ENCODE measurements around the gene WDR89.

DNA sequence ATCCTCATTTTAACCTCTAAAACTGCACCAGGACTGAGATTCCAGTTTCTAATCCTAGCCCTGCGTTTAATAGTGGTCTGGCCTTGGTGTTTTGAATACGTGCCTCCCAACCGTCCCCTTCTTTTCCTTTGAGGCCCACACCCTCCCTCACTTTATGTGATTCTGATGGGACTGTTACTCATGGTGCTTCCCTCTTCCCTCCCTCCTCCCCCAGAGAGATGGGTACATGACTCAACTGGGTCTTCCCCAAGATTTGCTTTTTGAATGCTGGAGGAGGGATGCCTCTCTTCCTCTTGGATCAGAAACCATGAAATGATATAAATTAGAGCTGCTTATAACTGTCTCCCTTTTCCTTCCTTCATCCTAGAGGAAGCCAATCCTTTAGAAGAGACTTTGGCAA, 90.3 kb downstream of the WDR89 start:
- TF ChIP-seq, protein P1, sequence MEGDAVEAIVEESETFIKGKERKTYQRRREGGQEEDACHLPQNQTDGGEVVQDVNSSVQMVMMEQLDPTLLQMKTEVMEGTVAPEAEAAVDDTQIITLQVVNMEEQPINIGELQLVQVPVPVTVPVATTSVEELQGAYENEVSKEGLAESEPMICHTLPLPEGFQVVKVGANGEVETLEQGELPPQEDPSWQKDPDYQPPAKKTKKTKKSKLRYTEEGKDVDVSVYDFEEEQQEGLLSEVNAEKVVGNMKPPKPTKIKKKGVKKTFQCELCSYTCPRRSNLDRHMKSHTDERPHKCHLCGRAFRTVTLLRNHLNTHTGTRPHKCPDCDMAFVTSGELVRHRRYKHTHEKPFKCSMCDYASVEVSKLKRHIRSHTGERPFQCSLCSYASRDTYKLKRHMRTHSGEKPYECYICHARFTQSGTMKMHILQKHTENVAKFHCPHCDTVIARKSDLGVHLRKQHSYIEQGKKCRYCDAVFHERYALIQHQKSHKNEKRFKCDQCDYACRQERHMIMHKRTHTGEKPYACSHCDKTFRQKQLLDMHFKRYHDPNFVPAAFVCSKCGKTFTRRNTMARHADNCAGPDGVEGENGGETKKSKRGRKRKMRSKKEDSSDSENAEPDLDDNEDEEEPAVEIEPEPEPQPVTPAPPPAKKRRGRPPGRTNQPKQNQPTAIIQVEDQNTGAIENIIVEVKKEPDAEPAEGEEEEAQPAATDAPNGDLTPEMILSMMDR (conservative IDR thresholded peaks at IDR 0.05; ENCODE audit: low read depth in 2 of 2): no peak
- TF ChIP-seq POLR2AphosphoS5 (IDR thresholded peaks at IDR 0.05; ENCODE audit: low read depth) (no peak), EZH2phosphoT487 (IDR thresholded peaks at IDR 0.05; ENCODE audit: unreplicated experiment) (no peak), EZH2 (IDR thresholded peaks at IDR 0.05; ENCODE audit: low read depth, unreplicated experiment) (no peak), CREB1 (CRISPR knock-in tag; IDR thresholded peaks at IDR 0.05; ENCODE audit: low read depth) (no peak), JUNB (IDR thresholded peaks at IDR 0.05; ENCODE audit: unreplicated experiment) (no peak), ZNF114 (CRISPR knock-in tag; IDR thresholded peaks at IDR 0.05) (no peak), ZNF331 (CRISPR knock-in tag; IDR thresholded peaks at IDR 0.05; ENCODE audit: low read depth) (no peak), STAT1 (IDR thresholded peaks at IDR 0.05; ENCODE audit: unreplicated experiment) (no peak)
- TF ChIP-seq, protein P2, sequence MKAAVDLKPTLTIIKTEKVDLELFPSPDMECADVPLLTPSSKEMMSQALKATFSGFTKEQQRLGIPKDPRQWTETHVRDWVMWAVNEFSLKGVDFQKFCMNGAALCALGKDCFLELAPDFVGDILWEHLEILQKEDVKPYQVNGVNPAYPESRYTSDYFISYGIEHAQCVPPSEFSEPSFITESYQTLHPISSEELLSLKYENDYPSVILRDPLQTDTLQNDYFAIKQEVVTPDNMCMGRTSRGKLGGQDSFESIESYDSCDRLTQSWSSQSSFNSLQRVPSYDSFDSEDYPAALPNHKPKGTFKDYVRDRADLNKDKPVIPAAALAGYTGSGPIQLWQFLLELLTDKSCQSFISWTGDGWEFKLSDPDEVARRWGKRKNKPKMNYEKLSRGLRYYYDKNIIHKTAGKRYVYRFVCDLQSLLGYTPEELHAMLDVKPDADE (IDR thresholded peaks at IDR 0.05): no peak
- TF ChIP-seq, protein P3, sequence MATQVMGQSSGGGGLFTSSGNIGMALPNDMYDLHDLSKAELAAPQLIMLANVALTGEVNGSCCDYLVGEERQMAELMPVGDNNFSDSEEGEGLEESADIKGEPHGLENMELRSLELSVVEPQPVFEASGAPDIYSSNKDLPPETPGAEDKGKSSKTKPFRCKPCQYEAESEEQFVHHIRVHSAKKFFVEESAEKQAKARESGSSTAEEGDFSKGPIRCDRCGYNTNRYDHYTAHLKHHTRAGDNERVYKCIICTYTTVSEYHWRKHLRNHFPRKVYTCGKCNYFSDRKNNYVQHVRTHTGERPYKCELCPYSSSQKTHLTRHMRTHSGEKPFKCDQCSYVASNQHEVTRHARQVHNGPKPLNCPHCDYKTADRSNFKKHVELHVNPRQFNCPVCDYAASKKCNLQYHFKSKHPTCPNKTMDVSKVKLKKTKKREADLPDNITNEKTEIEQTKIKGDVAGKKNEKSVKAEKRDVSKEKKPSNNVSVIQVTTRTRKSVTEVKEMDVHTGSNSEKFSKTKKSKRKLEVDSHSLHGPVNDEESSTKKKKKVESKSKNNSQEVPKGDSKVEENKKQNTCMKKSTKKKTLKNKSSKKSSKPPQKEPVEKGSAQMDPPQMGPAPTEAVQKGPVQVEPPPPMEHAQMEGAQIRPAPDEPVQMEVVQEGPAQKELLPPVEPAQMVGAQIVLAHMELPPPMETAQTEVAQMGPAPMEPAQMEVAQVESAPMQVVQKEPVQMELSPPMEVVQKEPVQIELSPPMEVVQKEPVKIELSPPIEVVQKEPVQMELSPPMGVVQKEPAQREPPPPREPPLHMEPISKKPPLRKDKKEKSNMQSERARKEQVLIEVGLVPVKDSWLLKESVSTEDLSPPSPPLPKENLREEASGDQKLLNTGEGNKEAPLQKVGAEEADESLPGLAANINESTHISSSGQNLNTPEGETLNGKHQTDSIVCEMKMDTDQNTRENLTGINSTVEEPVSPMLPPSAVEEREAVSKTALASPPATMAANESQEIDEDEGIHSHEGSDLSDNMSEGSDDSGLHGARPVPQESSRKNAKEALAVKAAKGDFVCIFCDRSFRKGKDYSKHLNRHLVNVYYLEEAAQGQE (IDR thresholded peaks at IDR 0.05; ENCODE audit: unreplicated experiment): no peak
- TF ChIP-seq, protein P4, sequence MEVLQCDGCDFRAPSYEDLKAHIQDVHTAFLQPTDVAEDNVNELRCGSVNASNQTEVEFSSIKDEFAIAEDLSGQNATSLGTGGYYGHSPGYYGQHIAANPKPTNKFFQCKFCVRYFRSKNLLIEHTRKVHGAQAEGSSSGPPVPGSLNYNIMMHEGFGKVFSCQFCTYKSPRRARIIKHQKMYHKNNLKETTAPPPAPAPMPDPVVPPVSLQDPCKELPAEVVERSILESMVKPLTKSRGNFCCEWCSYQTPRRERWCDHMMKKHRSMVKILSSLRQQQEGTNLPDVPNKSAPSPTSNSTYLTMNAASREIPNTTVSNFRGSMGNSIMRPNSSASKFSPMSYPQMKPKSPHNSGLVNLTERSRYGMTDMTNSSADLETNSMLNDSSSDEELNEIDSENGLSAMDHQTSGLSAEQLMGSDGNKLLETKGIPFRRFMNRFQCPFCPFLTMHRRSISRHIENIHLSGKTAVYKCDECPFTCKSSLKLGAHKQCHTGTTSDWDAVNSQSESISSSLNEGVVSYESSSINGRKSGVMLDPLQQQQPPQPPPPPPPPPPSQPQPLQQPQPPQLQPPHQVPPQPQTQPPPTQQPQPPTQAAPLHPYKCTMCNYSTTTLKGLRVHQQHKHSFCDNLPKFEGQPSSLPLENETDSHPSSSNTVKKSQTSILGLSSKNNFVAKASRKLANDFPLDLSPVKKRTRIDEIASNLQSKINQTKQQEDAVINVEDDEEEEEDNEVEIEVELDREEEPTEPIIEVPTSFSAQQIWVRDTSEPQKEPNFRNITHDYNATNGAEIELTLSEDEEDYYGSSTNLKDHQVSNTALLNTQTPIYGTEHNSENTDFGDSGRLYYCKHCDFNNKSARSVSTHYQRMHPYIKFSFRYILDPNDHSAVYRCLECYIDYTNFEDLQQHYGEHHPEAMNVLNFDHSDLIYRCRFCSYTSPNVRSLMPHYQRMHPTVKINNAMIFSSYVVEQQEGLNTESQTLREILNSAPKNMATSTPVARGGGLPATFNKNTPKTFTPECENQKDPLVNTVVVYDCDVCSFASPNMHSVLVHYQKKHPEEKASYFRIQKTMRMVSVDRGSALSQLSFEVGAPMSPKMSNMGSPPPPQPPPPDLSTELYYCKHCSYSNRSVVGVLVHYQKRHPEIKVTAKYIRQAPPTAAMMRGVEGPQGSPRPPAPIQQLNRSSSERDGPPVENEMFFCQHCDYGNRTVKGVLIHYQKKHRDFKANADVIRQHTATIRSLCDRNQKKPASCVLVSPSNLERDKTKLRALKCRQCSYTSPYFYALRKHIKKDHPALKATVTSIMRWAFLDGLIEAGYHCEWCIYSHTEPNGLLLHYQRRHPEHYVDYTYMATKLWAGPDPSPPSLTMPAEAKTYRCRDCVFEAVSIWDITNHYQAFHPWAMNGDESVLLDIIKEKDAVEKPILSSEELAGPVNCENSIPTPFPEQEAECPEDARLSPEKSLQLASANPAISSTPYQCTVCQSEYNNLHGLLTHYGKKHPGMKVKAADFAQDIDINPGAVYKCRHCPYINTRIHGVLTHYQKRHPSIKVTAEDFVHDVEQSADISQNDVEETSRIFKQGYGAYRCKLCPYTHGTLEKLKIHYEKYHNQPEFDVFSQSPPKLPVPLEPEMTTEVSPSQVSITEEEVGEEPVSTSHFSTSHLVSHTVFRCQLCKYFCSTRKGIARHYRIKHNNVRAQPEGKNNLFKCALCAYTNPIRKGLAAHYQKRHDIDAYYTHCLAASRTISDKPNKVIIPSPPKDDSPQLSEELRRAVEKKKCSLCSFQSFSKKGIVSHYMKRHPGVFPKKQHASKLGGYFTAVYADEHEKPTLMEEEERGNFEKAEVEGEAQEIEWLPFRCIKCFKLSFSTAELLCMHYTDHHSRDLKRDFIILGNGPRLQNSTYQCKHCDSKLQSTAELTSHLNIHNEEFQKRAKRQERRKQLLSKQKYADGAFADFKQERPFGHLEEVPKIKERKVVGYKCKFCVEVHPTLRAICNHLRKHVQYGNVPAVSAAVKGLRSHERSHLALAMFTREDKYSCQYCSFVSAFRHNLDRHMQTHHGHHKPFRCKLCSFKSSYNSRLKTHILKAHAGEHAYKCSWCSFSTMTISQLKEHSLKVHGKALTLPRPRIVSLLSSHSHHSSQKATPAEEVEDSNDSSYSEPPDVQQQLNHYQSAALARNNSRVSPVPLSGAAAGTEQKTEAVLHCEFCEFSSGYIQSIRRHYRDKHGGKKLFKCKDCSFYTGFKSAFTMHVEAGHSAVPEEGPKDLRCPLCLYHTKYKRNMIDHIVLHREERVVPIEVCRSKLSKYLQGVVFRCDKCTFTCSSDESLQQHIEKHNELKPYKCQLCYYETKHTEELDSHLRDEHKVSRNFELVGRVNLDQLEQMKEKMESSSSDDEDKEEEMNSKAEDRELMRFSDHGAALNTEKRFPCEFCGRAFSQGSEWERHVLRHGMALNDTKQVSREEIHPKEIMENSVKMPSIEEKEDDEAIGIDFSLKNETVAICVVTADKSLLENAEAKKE (CRISPR knock-in tag; IDR thresholded peaks at IDR 0.05): no peak

Measured in GM23338 (cell line).